ENCODE data around the gene HEMK1. TPM values are rescaled to one million over a fixed set of nuclear protein-coding genes. Genes with fewer than 3 reads are reported as not detected.

Gene HEMK1
- total and polyA plus RNA-seq, 2 of the 8 experiments (the other 6 are each of a cell fraction or from before 2014, with no cell fraction given): 9.7 to 10.6 TPM

DNA sequence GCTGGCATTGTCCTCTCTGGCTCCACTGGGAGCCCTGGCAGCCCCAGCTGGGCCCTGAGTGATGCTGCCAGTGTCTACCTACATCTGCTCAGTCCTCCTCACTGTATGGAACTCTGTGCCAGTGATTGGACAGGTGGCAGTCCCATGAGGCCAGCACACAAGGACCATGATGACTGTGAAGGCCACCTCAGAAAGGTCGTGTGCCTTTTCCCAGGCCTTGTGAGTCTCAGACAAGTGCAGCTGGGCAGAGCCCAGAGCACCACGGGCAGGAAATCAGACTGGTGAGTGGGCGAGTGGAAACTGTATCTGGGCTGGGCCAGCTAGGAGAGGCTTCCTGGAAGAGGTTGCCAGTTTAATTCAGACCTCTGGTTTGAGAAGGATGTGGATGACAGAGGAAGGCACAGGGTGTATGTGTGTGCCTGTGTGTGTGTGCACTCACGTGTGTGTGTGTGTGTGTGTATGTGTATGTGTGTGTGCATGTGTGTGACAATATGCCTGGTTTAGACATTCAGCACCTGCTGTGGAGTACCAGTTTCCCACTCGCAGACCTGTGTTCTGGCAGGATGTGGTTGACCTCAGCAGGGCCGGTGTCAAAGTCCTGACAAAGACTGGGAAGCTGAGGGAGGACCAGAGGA is 54.6 kb downstream of the HEMK1 start (continued):
- TF ChIP-seq, protein P1, sequence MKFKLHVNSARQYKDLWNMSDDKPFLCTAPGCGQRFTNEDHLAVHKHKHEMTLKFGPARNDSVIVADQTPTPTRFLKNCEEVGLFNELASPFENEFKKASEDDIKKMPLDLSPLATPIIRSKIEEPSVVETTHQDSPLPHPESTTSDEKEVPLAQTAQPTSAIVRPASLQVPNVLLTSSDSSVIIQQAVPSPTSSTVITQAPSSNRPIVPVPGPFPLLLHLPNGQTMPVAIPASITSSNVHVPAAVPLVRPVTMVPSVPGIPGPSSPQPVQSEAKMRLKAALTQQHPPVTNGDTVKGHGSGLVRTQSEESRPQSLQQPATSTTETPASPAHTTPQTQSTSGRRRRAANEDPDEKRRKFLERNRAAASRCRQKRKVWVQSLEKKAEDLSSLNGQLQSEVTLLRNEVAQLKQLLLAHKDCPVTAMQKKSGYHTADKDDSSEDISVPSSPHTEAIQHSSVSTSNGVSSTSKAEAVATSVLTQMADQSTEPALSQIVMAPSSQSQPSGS (IDR thresholded peaks at IDR 0.05; ENCODE audit: low read length): no peak
